Measurements from ENCODE around the gene FRMD4A. TPM values are rescaled to one million over a fixed set of nuclear protein-coding genes. Genes with fewer than 3 reads are reported as not detected.

Gene FRMD4A
- total RNA-seq, 2 experiments from 2014 or later, result 0.17 TPM; not detected in 1

DNA sequence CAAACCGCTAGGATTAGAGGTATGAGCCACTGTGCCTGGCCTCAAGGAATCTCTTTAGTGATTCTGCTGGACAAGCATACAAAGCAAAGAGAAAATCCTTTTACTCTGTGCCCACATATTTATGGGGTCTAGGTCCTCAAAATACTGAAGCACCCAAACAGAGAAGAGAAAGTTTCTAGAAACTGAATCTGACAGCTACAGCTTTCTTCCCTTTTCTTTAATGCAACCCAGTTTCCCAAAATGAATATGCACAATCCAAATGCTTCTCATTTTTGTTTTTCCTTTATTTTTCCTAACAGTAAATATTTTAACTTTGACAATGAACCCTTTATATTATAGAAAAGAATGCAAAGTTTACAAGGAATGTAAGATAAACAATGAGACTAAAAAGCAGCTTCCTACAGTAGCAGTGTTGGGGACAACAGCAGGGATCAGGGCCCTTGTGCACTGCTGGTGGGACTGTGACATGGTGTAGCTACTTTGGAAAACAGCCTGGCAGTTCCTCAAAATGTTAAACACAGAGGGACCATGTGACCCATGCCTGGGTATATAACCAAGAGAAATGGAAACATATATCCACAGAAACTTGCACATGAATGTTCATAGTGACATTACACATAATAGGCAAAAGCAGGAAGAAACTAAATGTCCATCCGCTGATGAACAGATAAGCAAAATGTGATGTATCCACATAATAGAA lies 418.8 kb downstream of the FRMD4A start:
- Histone ChIP-seq H3K79me2 (ENCODE audit: insufficient read depth, low read depth, low read length) (no peaks in the 10 kb centered on the region), H2AFZ (ENCODE audit: low read length) (no peak overlapping the region), H3K4me3 (ENCODE audit: low read depth, low read length, poor library complexity, severe bottlenecking) (no peak overlapping the region), H3K4me2 (ENCODE audit: low read length) (no peak overlapping the region), H3K36me3 (ENCODE audit: insufficient read depth, low read length) (no peaks in the 10 kb centered on the region), H3K9me3 (ENCODE audit: low read length) (no peaks in the 10 kb centered on the region), H4K20me1 (ENCODE audit: insufficient read depth, low read length) (no peaks in the 10 kb centered on the region), H3K4me1 (ENCODE audit: insufficient read depth, low read length, poor library complexity, severe bottlenecking) (no peaks in the 10 kb centered on the region), H3K9me2 (ENCODE audit: insufficient read depth, low read length) (no peaks in the 10 kb centered on the region), H3K27ac (ENCODE audit: low read depth, low read length, poor library complexity, severe bottlenecking) (no peak overlapping the region)
- no peak for DNase-seq (ENCODE audit: low spot score)
- intact Hi-C loops (cut with micrococcal nuclease; ENCODE audit: unreplicated experiment), result no loop called here
- POLR2A ChIA-PET, result no interaction called here
- TF ChIP-seq, protein P1, sequence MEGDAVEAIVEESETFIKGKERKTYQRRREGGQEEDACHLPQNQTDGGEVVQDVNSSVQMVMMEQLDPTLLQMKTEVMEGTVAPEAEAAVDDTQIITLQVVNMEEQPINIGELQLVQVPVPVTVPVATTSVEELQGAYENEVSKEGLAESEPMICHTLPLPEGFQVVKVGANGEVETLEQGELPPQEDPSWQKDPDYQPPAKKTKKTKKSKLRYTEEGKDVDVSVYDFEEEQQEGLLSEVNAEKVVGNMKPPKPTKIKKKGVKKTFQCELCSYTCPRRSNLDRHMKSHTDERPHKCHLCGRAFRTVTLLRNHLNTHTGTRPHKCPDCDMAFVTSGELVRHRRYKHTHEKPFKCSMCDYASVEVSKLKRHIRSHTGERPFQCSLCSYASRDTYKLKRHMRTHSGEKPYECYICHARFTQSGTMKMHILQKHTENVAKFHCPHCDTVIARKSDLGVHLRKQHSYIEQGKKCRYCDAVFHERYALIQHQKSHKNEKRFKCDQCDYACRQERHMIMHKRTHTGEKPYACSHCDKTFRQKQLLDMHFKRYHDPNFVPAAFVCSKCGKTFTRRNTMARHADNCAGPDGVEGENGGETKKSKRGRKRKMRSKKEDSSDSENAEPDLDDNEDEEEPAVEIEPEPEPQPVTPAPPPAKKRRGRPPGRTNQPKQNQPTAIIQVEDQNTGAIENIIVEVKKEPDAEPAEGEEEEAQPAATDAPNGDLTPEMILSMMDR (conservative IDR thresholded peaks at IDR 0.05; ENCODE audit: low read length), result no peak
- TF ChIP-seq EZH2phosphoT487 (IDR thresholded peaks at IDR 0.05; ENCODE audit: borderline replicate concordance, low read depth, low read length), result no peak
- BruUV-seq (replicated peaks), result no TSS peak
- CTCF ChIA-PET (ENCODE audit: unreplicated experiment), result no interaction called here

DNA sequence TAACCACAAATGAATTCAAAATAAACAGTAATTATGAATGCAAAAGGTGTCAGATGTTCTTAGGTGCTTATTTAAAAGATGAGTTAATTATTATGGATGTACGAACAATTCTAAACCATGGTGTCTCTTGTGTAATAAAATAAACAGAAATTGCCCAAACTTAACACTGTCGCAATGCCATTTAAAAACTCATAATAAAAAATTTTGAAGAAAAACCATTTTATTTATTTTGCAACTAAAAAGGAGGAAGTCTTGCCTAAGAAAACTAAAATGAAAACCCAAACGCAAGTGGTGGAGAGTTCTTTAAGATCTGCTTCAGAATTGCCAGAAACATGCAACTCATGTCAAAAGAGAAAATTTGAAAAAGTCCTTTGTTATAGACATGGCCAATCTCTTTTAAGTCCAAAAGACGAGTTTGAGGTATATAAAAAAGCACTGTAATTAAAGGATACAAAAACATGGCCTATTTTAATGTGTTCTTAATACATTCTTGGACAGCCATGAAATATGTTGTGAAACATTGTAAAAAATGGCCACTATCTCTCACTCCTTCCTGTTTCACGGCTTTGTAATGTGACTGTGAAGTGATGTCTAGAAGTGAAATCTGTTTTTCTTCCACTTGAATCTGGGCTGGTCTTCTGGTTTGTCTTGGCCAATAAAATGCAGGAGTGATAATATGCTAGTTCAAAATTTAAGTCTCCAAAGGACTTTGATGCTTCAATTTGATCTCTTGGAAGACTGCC lies 421.0 kb downstream of the FRMD4A start:
- TF ChIP-seq EZH2phosphoT487 (IDR thresholded peaks at IDR 0.05; ENCODE audit: borderline replicate concordance, low read depth, low read length), result no peak
- TF ChIP-seq, protein P1 (conservative IDR thresholded peaks at IDR 0.05; ENCODE audit: low read length), result no peak
- Histone ChIP-seq H3K9me3 (ENCODE audit: low read length) (no peaks in the 10 kb centered on the region), H3K4me1 (ENCODE audit: insufficient read depth, low read length, poor library complexity, severe bottlenecking) (no peaks in the 10 kb centered on the region), H2AFZ (ENCODE audit: low read length) (no peak overlapping the region), H3K9me2 (ENCODE audit: insufficient read depth, low read length) (no peaks in the 10 kb centered on the region), H3K4me2 (ENCODE audit: low read length) (no peak overlapping the region), H3K79me2 (ENCODE audit: insufficient read depth, low read depth, low read length) (no peaks in the 10 kb centered on the region), H3K27ac (ENCODE audit: low read depth, low read length, poor library complexity, severe bottlenecking) (no peak overlapping the region), H3K36me3 (ENCODE audit: insufficient read depth, low read length) (no peaks in the 10 kb centered on the region), H4K20me1 (ENCODE audit: insufficient read depth, low read length) (no peaks in the 10 kb centered on the region), H3K4me3 (ENCODE audit: low read depth, low read length, poor library complexity, severe bottlenecking) (no peak overlapping the region)
- no TSS peak for BruUV-seq (replicated peaks)
- ChIA-PET POLR2A (interaction anchor here (0.7 kb wide), 1 partner anchor 122 kb away, joined by 3 read pairs; no protein-coding TSS in a partner anchor), CTCF (ENCODE audit: unreplicated experiment) (no interaction called here)
- DNase-seq (ENCODE audit: low spot score), result no peak
- intact Hi-C loops (cut with micrococcal nuclease; ENCODE audit: unreplicated experiment), result no loop called here

DNA sequence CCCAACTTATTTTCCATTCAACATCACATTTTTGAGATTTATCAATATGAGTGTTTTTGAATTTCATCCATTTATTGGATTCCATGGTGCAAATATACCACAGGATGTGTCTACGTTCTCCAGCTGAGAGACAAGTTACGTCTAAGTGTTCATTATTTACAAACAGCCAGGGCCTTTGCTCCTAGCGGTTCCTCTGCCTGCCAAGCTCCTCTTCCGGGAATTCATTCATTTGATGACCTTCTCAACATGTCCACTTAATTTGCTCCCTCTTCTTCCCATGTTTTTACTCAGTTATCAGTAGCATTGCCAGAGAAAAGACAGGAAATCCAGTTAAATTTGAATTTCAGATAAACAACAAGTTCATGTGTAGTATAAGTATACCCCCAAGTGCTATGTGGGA lies 422.2 kb downstream of the FRMD4A start:
- intact Hi-C loops (cut with micrococcal nuclease; ENCODE audit: unreplicated experiment), result no loop called here
- ChIA-PET POLR2A (interaction anchor here (0.7 kb wide), 1 partner anchor 188 kb away, joined by 4 read pairs; no protein-coding TSS in a partner anchor), CTCF (ENCODE audit: unreplicated experiment) (no interaction called here)

More for the DNA sequence above, 422.2 kb downstream of the FRMD4A start:
- no peak overlapping the region for H3K27ac ChIP-seq (ENCODE audit: low read depth, low read length, poor library complexity, severe bottlenecking)
- no peak overlapping the region for H2AFZ ChIP-seq (ENCODE audit: low read length)
- H3K36me3 ChIP-seq (ENCODE audit: insufficient read depth, low read length), result no peaks in the 10 kb centered on the region
- H3K4me2 ChIP-seq (ENCODE audit: low read length), result no peak overlapping the region
- H3K9me2 ChIP-seq (ENCODE audit: insufficient read depth, low read length), result no peaks in the 10 kb centered on the region
- DNase-seq (ENCODE audit: low spot score), result no peak
- no peak overlapping the region for H3K4me3 ChIP-seq (ENCODE audit: low read depth, low read length, poor library complexity, severe bottlenecking)
- no peaks in the 10 kb centered on the region for H3K79me2 ChIP-seq (ENCODE audit: insufficient read depth, low read depth, low read length)
- H4K20me1 ChIP-seq (ENCODE audit: insufficient read depth, low read length), result no peaks in the 10 kb centered on the region
- BruUV-seq (replicated peaks), result no TSS peak
- no peaks in the 10 kb centered on the region for H3K9me3 ChIP-seq (ENCODE audit: low read length)
- no peaks in the 10 kb centered on the region for H3K4me1 ChIP-seq (ENCODE audit: insufficient read depth, low read length, poor library complexity, severe bottlenecking)
- TF ChIP-seq EZH2phosphoT487 (IDR thresholded peaks at IDR 0.05; ENCODE audit: borderline replicate concordance, low read depth, low read length), result no peak
- TF ChIP-seq, protein P1 (conservative IDR thresholded peaks at IDR 0.05; ENCODE audit: low read length), result no peak
